NT2/D1 (cell line): ENCODE results near the gene CACNA1E.

ENCODE experiments used
- DNase-seq: peaks from one replicate; pipeline ENCODE4 v3.0.0-alpha.2; 2011; ENCODE audit warnings: low read depth, low spot score
- H3K27me3 ChIP-seq: 2 replicates; pipeline ENCODE4 v1.6.0; 2011; ENCODE audit warnings: mild to moderate bottlenecking; ENCODE audit not compliant: insufficient read length, insufficient read depth
- H3K36me3 ChIP-seq: 2 replicates; pipeline ENCODE4 v1.6.1; 2011; ENCODE audit warnings: mild to moderate bottlenecking, low read length, mixed read lengths; ENCODE audit not compliant: insufficient read depth, insufficient read length
- H3K4me1 ChIP-seq: 2 replicates; pipeline ENCODE4 v1.5.1; 2011; ENCODE audit not compliant: insufficient read depth, insufficient read length
- H3K4me3 ChIP-seq: 2 replicates; pipeline ENCODE4 v1.5.1; 2011; ENCODE audit warnings: low read depth; ENCODE audit not compliant: insufficient read length
- H3K9ac ChIP-seq: 2 replicates; pipeline ENCODE4 v1.6.0; 2011; ENCODE audit warnings: low read depth; ENCODE audit not compliant: insufficient read length
- H3K9me3 ChIP-seq: 2 replicates; pipeline ENCODE4 v1.5.1; 2011; ENCODE audit warnings: mild to moderate bottlenecking, low read length; ENCODE audit not compliant: insufficient read depth
- SUZ12 ChIP-seq: IDR thresholded peaks from 2 replicates; pipeline ENCODE4 v1.6.1; 2011; ENCODE audit not compliant: insufficient read length, insufficient read depth; ENCODE audit errors: extremely low read depth
- YY1 ChIP-seq: IDR thresholded peaks from 2 replicates; pipeline ENCODE4 v1.6.1; 2011; ENCODE audit not compliant: insufficient read length, insufficient read depth
- ZNF274 ChIP-seq: IDR thresholded peaks from 2 replicates; pipeline ENCODE4 v1.6.1; 2011; ENCODE audit warnings: mild to moderate bottlenecking, low read depth, low read length

Gene CACNA1E

DNA sequence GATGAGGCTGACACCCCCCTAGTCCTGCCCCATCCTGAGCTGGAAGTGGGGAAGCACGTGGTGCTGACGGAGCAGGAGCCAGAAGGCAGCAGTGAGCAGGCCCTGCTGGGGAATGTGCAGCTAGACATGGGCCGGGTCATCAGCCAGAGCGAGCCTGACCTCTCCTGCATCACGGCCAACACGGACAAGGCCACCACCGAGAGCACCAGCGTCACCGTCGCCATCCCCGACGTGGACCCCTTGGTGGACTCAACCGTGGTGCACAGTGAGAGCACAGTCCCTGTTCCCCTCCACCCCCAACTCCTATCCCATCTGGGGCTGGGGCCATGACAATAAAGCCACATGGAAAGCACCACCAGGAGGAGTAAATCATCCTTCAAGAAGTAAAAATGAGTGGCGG lies 250.2 kb downstream of the CACNA1E start:
- peaks cover 4% of the 10 kb centered on the region for H3K4me1 ChIP-seq
- no peaks in the 10 kb centered on the region for H3K36me3 ChIP-seq
- no peak overlapping the region for H3K4me3 ChIP-seq
- DNase-seq = no peak
- H3K9ac ChIP-seq = no peak overlapping the region
- H3K9me3 ChIP-seq = no peaks in the 10 kb centered on the region
- H3K27me3 ChIP-seq = no peaks in the 10 kb centered on the region
- no peak for TF ChIP-seq ZNF274
- no peak for TF ChIP-seq YY1
- TF ChIP-seq SUZ12 = no peak

DNA sequence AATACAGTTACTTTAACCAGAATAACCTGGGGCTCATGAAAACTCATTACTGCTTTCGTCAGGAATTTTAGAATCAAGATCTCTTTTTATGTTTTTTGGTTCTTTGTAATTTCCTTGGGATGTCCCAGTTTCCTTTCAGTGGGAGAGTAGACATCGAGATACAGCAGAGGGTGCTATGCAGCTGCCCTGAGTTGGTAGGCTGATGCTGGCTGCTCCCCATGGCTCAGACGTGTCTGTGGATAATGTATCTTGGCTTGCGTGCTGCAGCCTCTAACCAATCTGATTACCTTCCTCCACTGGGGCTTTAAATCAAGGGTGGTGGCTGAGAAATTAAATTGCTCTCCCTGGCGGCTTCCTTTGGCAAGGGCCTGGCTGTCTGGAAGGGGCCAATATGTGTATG lies 253.7 kb downstream of the CACNA1E start:
- Histone ChIP-seq H3K27me3 (no peaks in the 10 kb centered on the region), H3K36me3 (no peaks in the 10 kb centered on the region), H3K4me1 (peaks cover 2% of the 10 kb centered on the region), H3K4me3 (no peak overlapping the region), H3K9me3 (no peaks in the 10 kb centered on the region), H3K9ac (no peak overlapping the region)
- no peak for DNase-seq
- no peak for TF ChIP-seq ZNF274
- TF ChIP-seq YY1 = no peak
- no peak for TF ChIP-seq SUZ12

DNA sequence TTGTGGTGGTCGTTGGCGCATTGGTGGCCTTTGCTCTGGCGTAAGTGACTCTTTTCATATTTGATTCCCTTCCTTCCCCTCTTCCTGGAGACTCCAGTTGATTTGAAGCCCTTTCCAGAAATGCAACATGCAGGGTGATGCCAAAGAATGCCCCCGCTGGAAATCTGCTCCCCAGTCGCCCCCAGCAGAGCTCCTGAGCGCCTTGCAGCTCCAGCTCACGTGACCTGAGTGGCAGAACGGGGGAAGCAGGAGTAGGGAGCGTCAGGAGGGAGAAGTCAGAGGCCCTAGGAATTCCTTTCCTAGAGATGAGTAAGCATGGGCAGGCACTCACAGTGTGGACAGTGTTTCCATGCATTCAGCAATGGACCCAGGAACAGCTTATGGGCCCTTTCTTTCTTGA lies 255.9 kb downstream of the CACNA1E start:
- Histone ChIP-seq H3K4me1 (no peaks in the 10 kb centered on the region), H3K9ac (no peak overlapping the region), H3K4me3 (no peak overlapping the region), H3K9me3 (no peaks in the 10 kb centered on the region), H3K36me3 (no peaks in the 10 kb centered on the region), H3K27me3 (no peaks in the 10 kb centered on the region)
- DNase-seq = no peak
- no peak for TF ChIP-seq YY1
- TF ChIP-seq SUZ12 = no peak
- TF ChIP-seq ZNF274 = no peak

DNA sequence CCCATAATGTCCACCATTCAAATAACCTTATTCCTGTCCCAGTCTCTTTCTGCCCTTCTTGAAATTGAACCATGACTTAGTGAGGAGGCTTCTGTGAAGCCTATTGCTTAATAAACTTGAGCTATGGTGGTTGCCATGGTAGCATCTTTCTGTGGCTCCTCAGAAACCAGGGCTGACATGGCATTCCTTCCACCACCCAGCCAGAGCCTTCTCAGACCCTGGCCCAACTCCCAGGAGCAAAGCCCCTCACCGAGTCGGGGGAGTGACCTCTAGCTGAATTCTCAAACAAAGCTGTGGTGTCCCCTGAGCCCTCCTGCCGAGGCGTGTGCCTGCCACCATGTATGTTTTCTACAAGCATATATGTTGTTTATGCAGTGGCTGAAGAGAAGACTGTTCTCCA lies 259.1 kb downstream of the CACNA1E start:
- no peak for DNase-seq
- H3K9me3 ChIP-seq = no peaks in the 10 kb centered on the region

DNA sequence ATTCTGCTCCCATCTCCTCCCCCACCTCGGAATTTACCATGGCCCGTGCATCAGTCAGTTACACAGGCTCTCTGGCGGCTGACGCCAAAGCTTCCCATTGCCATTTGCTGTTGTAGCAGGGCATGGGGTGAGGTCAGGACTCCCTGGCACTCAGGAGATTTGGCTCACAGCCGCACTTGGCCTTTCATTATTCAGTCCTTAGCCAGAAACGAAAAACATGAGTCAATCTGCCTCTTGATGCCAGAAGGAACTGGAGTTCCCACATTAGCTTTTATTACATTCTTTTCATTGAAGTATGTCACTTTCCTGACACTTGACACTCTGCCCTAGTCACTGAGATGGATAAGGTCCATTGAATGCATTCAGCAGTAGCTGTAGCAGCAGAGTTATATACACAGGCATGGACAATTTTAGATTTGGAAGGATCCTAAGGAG lies 260.6 kb downstream of the CACNA1E start:
- Histone ChIP-seq H3K4me1 (no peaks in the 10 kb centered on the region), H3K4me3 (no peak overlapping the region), H3K9me3 (no peaks in the 10 kb centered on the region), H3K27me3 (no peaks in the 10 kb centered on the region), H3K36me3 (no peaks in the 10 kb centered on the region), H3K9ac (no peak overlapping the region)
- TF ChIP-seq SUZ12 (no peak), YY1 (no peak), ZNF274 (no peak)
- no peak for DNase-seq

More for the DNA sequence above, 259.1 kb downstream of the CACNA1E start:
- no peak overlapping the region for H3K4me3 ChIP-seq
- H3K9ac ChIP-seq = no peak overlapping the region
- no peaks in the 10 kb centered on the region for H3K36me3 ChIP-seq
- H3K27me3 ChIP-seq = no peaks in the 10 kb centered on the region
- TF ChIP-seq YY1 (no peak), ZNF274 (no peak), SUZ12 (no peak)
- H3K4me1 ChIP-seq = no peaks in the 10 kb centered on the region

DNA sequence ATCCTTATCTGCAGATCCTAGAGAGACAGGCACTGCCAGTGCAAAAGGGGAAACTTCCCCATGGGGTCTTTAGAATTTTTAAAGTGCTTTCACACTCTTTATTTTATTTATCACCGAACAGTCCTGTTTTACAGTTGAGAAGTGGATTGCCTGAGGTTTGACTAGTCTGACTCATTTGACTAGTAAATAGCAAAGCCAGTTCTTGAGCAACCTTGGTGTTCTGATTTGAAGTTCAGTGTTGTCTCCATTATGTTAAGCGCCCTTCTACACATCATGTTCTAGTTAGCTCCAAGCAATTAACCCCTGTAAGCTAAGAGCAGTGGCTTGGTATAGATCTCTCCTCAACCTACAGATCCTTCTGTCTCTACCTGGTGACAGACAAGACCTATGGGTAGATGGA lies 262.9 kb downstream of the CACNA1E start:
- no peak for DNase-seq
- TF ChIP-seq ZNF274 (no peak), SUZ12 (no peak), YY1 (no peak)
- Histone ChIP-seq H3K4me1 (no peaks in the 10 kb centered on the region), H3K9ac (no peak overlapping the region), H3K27me3 (no peaks in the 10 kb centered on the region), H3K9me3 (no peaks in the 10 kb centered on the region), H3K36me3 (no peaks in the 10 kb centered on the region), H3K4me3 (no peak overlapping the region)

DNA sequence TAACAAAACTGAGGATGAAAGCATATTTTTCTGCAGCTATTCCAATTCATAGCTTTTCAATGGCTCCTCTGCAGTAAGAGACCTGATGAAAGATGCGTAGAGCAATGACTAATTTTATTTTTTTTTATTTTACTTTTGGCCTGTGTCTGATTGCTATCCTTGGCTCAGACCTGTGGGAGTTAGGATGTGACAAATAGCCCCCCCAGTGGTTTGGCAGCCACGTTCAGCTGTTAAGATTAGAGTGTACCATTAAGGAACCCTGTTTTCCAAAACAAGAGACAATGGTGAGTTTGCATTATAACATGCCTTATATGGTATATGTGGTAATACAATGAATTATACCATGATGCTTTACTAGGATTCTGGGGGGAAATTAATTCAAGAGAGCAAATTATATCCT lies 264.7 kb downstream of the CACNA1E start:
- no peaks in the 10 kb centered on the region for H3K4me1 ChIP-seq
- no peak for TF ChIP-seq SUZ12
- no peak for TF ChIP-seq YY1
- TF ChIP-seq ZNF274 = no peak
- H3K27me3 ChIP-seq = no peaks in the 10 kb centered on the region
- H3K36me3 ChIP-seq = no peaks in the 10 kb centered on the region
- no peak for DNase-seq
- no peak overlapping the region for H3K9ac ChIP-seq
- no peaks in the 10 kb centered on the region for H3K9me3 ChIP-seq
- no peak overlapping the region for H3K4me3 ChIP-seq

DNA sequence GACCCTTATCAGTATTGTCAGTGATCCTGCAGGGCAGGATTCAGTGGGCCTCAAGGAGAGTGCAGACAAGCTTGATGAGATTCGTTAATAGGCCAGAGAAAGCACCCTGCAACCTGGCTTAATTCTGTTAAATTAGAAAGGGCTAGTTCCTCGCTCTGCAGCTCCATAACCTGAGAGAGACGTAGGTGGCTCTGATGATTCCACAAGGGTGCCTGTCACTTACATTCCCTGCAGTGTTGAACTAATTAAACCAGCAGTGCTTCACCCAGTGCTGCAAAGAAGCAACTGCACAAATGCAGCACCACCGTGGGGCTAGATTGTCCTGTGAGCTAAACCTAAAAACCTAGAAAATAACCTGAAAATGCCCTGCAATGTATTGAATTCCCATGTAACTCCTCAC lies 270.8 kb downstream of the CACNA1E start:
- TF ChIP-seq YY1 (no peak), ZNF274 (no peak), SUZ12 (no peak)
- Histone ChIP-seq H3K9me3 (no peaks in the 10 kb centered on the region), H3K36me3 (no peaks in the 10 kb centered on the region), H3K4me1 (no peaks in the 10 kb centered on the region), H3K9ac (no peak overlapping the region), H3K4me3 (no peak overlapping the region), H3K27me3 (no peaks in the 10 kb centered on the region)
- no peak for DNase-seq
